Measurements from ENCODE around the gene RIPOR1.

RIPOR1 gene

DNA sequence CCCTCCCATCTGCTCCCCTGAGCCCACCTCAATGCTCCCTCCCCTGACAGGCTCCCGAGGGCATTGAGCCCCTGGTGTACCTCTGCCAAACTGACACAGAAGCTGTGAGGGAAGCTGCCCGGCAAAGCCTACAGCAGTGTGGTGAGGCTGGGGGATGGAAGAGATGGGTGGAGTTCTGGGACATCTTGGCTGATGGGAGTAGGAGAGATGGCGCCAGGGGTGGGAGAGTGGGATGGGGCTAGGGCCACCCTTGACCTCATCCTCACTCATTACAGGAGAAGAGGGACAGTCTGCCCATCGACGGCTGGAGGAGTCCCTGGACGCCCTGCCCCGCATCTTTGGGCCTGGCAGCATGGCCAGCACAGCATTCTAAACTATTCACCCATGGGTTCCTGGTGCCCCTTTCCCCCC lies 17.5 kb downstream of the RIPOR1 start:
- CTCF ChIA-PET: interaction anchor here (0.8 to 6.4 kb wide), 12 partner anchors 9 to 121 kb away, joined by 3 to 206 read pairs (median 40); partner anchors contain the start of genes ACD, C16orf86, CARMIL2 and CTCF
- POLR2A ChIA-PET: no interaction called here
- TF ChIP-seq, protein P1, sequence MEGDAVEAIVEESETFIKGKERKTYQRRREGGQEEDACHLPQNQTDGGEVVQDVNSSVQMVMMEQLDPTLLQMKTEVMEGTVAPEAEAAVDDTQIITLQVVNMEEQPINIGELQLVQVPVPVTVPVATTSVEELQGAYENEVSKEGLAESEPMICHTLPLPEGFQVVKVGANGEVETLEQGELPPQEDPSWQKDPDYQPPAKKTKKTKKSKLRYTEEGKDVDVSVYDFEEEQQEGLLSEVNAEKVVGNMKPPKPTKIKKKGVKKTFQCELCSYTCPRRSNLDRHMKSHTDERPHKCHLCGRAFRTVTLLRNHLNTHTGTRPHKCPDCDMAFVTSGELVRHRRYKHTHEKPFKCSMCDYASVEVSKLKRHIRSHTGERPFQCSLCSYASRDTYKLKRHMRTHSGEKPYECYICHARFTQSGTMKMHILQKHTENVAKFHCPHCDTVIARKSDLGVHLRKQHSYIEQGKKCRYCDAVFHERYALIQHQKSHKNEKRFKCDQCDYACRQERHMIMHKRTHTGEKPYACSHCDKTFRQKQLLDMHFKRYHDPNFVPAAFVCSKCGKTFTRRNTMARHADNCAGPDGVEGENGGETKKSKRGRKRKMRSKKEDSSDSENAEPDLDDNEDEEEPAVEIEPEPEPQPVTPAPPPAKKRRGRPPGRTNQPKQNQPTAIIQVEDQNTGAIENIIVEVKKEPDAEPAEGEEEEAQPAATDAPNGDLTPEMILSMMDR (IDR thresholded peaks at IDR 0.05; ENCODE audit: control extremely low read depth, extremely low read depth, low read depth, missing control alignments): no peak
- no peak for DNase-seq (ENCODE audit: extremely low spot score)

DNA sequence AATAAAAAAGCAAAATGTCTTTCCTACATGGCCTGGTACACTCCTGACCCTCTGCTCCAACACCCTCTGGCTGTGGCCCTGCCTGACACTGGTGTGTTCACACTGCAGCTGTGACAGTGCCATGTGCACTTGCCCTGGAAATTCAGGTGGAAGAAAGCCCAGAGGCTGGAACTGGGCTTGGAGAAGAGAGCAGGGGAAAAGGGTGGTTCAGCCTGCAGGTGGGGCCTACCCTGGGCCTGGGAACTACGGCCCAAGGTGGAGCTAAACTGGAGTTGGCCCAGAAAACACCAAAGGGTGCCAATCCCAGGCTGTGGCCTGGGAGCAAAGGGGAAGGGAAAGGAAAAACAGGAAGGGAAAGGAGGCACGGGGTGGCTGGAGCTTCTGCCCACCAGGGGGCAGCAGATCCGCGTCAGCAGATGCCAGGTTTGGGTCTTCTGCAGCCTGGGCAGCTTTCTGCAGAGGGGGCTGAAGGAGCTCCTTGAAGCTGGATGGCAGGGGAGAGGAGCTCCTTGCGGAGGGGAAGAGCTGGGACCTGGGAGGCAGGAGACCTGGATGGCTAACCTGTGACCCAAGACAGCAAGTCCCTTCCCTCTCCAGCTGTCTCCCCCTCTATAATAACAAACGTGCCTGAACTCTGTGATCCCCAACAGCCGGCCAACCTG lies 18.3 kb downstream of the RIPOR1 start:
- CTCF ChIA-PET: interaction anchor here (1.0 to 6.4 kb wide), 43 partner anchors 10 to 538 kb away, joined by 3 to 206 read pairs (median 6); partner anchors contain the start of genes ACD, C16orf86, CARMIL2 and CTCF
- TF ChIP-seq, protein P1 (IDR thresholded peaks at IDR 0.05; ENCODE audit: control extremely low read depth, extremely low read depth, low read depth, missing control alignments): peak; percentile 96
- POLR2A ChIA-PET: interaction anchor here (0.6 to 2.4 kb wide), 6 partner anchors 9 to 98 kb away, joined by 3 to 9 read pairs (median 4); partner anchors contain the start of genes ATP6V0D1, CARMIL2 and CTCF
- DNase-seq (ENCODE audit: extremely low spot score): peak; percentile 80

DNA sequence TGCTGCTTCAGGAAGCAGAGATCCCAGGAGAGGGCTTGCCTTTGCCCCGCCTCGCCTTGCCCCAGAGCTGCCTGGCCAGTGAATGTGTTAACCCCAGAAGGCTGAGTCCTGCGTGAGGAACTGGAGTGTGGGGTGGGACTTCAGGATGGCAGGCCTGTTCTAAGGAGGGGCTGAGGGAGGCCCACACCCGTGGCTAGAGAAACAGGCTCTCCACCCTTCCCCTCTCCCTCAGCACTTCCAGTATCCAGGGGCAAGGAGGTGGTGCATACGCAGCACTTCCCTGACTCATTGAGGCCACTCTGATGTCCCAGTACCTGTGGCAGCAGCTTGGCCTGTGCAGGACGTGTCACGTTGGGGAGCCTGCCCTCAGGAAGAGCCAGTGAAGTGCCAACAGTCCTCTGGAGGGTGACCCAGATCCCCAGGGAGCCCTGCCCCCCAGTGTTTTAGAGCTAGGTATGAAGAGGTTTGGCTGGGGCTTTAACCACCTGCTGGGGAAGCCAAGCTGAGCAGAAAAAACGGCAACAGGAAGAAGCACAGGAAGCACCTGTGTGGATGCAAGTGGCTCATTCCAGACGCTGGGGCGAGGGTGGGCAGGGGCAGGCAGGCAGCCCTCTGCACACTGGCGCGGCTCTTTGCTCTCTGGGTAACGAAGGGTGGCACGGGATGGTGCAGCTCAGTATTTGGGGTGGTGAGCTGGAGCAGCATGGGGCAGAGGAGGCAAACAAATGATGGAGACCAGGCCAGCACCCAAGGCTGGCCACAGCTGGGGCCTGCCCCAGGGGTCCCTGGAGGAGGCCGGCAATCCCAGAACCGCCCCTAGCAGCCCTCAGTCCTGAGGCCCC lies 19.0 kb downstream of the RIPOR1 start:
- POLR2A ChIA-PET: interaction anchor here (0.6 to 2.4 kb wide), 6 partner anchors 8 to 493 kb away, joined by 3 to 9 read pairs (median 4); partner anchors contain the start of genes ATP6V0D1, CARMIL2 and CTCF
- TF ChIP-seq, protein P1 (IDR thresholded peaks at IDR 0.05; ENCODE audit: control extremely low read depth, extremely low read depth, low read depth, missing control alignments): no peak
- peak; percentile 46 for DNase-seq (ENCODE audit: extremely low spot score)
- CTCF ChIA-PET: interaction anchor here (0.7 to 6.4 kb wide), 47 partner anchors 10 to 537 kb away, joined by 3 to 206 read pairs (median 5); partner anchors contain the start of genes ACD, AGRP, C16orf86 and CARMIL2

DNA sequence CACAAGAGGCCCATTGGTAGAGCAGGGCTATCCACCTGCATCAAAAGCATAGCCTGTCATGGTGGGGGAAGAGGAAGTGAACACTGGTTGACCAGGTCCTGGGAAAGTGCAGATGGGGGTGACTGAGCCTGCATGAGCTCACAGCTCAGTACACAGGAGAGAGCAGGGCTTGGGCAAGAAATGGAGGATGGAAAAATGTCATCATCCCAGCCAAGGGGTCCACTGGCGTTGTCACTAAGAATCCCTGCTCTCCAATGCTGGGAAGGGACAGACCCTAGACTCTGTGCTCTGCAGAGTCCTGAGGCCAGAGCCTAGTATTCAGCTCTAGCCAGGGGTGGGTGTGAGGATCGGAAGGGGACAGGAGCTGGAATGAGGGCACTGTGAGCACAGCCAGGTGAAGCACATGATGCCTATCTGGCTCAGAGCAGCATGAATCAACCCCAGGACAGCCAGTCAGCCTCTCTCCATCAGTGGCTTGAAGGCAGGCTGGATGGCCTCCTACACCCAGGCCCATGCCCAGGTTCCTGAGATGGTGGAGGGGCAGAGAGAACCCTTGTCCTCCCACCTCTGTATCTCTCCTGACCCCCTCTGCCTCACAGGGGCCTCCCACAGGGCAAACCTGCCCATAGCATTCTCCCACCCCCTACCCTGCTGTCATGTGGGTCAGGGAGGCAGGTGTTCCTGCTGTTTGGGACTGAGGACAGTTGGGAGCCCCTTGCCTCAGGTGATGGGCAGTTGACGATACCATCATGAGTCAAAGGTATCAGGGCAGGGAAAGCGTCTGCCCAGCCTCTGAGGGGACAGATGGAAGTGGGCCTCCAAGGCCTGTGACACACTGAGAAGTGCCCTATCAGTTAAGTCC lies 19.9 kb downstream of the RIPOR1 start:
- TF ChIP-seq, protein P1 (IDR thresholded peaks at IDR 0.05; ENCODE audit: control extremely low read depth, extremely low read depth, low read depth, missing control alignments): no peak
- CTCF ChIA-PET: interaction anchor here (0.7 to 6.4 kb wide), 20 partner anchors 11 to 392 kb away, joined by 3 to 206 read pairs (median 14); partner anchors contain the start of genes ACD, AGRP, C16orf86 and CARMIL2
- DNase-seq (ENCODE audit: extremely low spot score): peak; percentile 71
- POLR2A ChIA-PET: interaction anchor here (1.1 to 2.4 kb wide), 3 partner anchors 14 to 96 kb away, joined by 3 to 9 read pairs (median 7); partner anchors contain the start of genes CARMIL2 and CTCF

DNA sequence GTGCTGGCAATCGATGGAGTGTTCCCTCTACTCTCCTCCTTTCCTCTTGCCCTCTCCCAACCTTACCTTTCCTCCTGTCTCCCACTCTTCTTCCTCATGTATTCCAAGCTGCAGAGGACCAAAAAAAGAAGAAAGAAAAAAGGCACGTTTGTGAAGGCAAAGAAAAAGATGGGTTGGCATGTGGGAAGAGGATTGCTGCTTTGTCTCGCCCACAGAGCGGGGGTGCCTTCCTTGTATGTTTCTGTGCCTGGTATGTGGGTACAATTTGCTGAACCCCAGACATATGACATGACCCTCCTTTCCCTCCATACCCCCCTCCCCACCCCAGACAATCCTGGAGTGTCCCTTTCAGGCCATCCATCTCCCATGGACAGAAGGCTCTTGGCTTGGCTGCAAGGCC lies 20.6 kb downstream of the RIPOR1 start:
- CTCF ChIA-PET: interaction anchor here (1.1 to 10.8 kb wide), 4 partner anchors 9 to 95 kb away, joined by 3 to 74 read pairs (median 24); partner anchors contain the start of gene CTCF
- POLR2A ChIA-PET: no interaction called here

More for the DNA sequence above, 20.6 kb downstream of the RIPOR1 start:
- DNase-seq (ENCODE audit: extremely low spot score): no peak
- TF ChIP-seq, protein P1 (IDR thresholded peaks at IDR 0.05; ENCODE audit: control extremely low read depth, extremely low read depth, low read depth, missing control alignments): no peak

All from GM10248 (cell line).